ENCODE measurements around the gene PPP2R5E. TPM values are rescaled to one million over a fixed set of nuclear protein-coding genes. Genes with fewer than 3 reads are reported as not detected.
"Not testable (repeated sequence)": the region's sequence is repeated elsewhere in the genome, so short reads cannot be mapped to it uniquely, and the experiment has no call there.

The PPP2R5E gene
- total RNA-seq, 2 donors from 2014 or later, result 17.3 to 18.7 TPM

DNA sequence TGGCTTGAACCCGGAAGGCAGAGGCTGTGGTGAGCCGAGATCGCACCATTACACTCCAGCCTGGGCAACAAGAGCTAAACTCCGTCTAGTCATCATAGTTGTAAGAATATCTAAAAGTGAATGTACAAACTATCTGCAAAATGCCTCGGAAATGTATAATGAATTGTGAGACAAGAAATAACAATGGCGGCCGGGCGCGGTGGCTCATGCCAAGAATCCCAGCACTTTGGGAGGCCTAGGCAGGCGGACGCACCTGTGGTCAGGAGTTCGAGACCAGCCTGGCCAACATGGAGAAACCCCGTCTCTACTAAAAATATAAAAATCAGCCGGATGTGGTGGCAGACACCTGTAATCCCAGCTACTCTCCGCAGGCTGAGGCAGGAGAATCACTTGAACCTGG lies 9.7 kb downstream of the PPP2R5E start:
- DNase-seq (ENCODE audit: low spot score), result no peak
- H3K4me1 ChIP-seq, result no peaks in the 10 kb centered on the region
- H3K9me3 ChIP-seq, result no peaks in the 10 kb centered on the region
- H3K36me3 ChIP-seq, result peaks cover 10% of the 10 kb centered on the region
- no peak overlapping the region for H3K27ac ChIP-seq
- no peaks in the 10 kb centered on the region for H3K27me3 ChIP-seq
- TF ChIP-seq, protein P1, sequence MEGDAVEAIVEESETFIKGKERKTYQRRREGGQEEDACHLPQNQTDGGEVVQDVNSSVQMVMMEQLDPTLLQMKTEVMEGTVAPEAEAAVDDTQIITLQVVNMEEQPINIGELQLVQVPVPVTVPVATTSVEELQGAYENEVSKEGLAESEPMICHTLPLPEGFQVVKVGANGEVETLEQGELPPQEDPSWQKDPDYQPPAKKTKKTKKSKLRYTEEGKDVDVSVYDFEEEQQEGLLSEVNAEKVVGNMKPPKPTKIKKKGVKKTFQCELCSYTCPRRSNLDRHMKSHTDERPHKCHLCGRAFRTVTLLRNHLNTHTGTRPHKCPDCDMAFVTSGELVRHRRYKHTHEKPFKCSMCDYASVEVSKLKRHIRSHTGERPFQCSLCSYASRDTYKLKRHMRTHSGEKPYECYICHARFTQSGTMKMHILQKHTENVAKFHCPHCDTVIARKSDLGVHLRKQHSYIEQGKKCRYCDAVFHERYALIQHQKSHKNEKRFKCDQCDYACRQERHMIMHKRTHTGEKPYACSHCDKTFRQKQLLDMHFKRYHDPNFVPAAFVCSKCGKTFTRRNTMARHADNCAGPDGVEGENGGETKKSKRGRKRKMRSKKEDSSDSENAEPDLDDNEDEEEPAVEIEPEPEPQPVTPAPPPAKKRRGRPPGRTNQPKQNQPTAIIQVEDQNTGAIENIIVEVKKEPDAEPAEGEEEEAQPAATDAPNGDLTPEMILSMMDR (IDR thresholded peaks at IDR 0.05), result no peak
- no peak overlapping the region for H3K4me3 ChIP-seq

GRCh38 chr14:63524537-63525155 lies 18.5 kb downstream of the PPP2R5E start:
- H3K9me3 ChIP-seq, result no peaks in the 10 kb centered on the region

GRCh38 chr14:63523735-63524426 lies 19.3 kb downstream of the PPP2R5E start:
- TF ChIP-seq, protein P1 (IDR thresholded peaks at IDR 0.05), result no peak
- H3K9me3 ChIP-seq, result no peaks in the 10 kb centered on the region
- H3K27ac ChIP-seq, result no peak overlapping the region
- H3K4me3 ChIP-seq, result no peak overlapping the region
- DNase-seq (ENCODE audit: low spot score), result no peak
- no peaks in the 10 kb centered on the region for H3K36me3 ChIP-seq
- H3K4me1 ChIP-seq, result no peaks in the 10 kb centered on the region
- H3K27me3 ChIP-seq, result no peaks in the 10 kb centered on the region

More at GRCh38 chr14:63524537-63525155, 18.5 kb downstream of the PPP2R5E start:
- Histone ChIP-seq H3K27ac (no peak overlapping the region), H3K4me3 (no peak overlapping the region), H3K4me1 (no peaks in the 10 kb centered on the region), H3K36me3 (no peaks in the 10 kb centered on the region), H3K27me3 (no peaks in the 10 kb centered on the region)
- DNase-seq (ENCODE audit: low spot score), result no peak
- TF ChIP-seq, protein P1 (IDR thresholded peaks at IDR 0.05), result no peak

GRCh38 chr14:63522511-63522910 lies 20.7 kb downstream of the PPP2R5E start:
- DNase-seq (ENCODE audit: low spot score); H3K36me3 ChIP-seq; H3K4me1 ChIP-seq: not testable (repeated sequence)

GRCh38 chr14:63517354-63517753 lies 25.8 kb downstream of the PPP2R5E start:
- H3K9me3 ChIP-seq, result no peaks in the 10 kb centered on the region
- no peak for DNase-seq (ENCODE audit: low spot score)
- TF ChIP-seq, protein P1 (IDR thresholded peaks at IDR 0.05), result no peak
- peaks cover 0 to 16% of the 10 kb centered on the region in 2 donors for H3K4me1 ChIP-seq
- H3K36me3 ChIP-seq, result no peaks in the 10 kb centered on the region
- no peak overlapping the region for H3K27ac ChIP-seq
- H3K27me3 ChIP-seq, result no peaks in the 10 kb centered on the region
- H3K4me3 ChIP-seq, result no peak overlapping the region

More at GRCh38 chr14:63522511-63522910, 20.7 kb downstream of the PPP2R5E start:
- not testable (repeated sequence) for H3K27ac ChIP-seq, H3K27me3 ChIP-seq, H3K4me3 ChIP-seq, H3K9me3 ChIP-seq

DNA sequence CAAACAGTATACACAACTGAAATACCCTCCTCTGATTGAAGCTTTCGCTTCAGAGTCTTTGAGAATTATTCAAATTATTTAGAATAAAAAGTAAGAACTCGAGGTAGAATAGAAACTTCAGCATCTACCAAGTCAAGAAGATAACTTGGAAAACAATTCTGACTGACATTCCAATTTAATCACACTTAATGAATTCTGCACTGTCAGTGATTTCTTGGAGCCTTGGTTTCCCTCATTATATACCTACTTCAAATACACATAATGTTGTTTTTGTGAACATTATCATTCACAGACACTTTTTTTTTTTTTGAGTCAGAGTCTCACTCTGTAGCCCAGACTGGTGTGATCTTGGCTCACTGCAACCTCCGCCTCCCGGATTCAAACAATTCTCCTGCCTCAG lies 27.9 kb downstream of the PPP2R5E start:
- Histone ChIP-seq H3K4me1 (peaks cover 0 to 16% of the 10 kb centered on the region in 2 donors), H3K9me3 (no peaks in the 10 kb centered on the region), H3K36me3 (no peaks in the 10 kb centered on the region), H3K4me3 (no peak overlapping the region), H3K27me3 (no peaks in the 10 kb centered on the region), H3K27ac (no peak overlapping the region)
- DNase-seq (ENCODE audit: low spot score), result no peak
- TF ChIP-seq, protein P1 (IDR thresholded peaks at IDR 0.05), result no peak
